H7 (cell line): ENCODE results near the gene PRKG1. TPM values are rescaled to one million over a fixed set of nuclear protein-coding genes. Genes with fewer than 3 reads are reported as not detected.

Experiments
- DNase-seq: peaks from one replicate; pipeline ENCODE4 v3.0.0; 2012
- H3K27me3 ChIP-seq: 2 replicates; pipeline ENCODE4 v1.6.0; 2011; ENCODE audit warnings: mild to moderate bottlenecking, low read length; ENCODE audit not compliant: control insufficient read depth, insufficient read depth
- H3K36me3 ChIP-seq: replicated peaks from 2 replicates; pipeline ENCODE4 v1.5.1; 2011; ENCODE audit warnings: low read length; ENCODE audit not compliant: control insufficient read depth, insufficient read depth
- H3K4me3 ChIP-seq: 2 replicates; pipeline ENCODE4 v1.5.1; 2011; ENCODE audit warnings: low read depth, mild to moderate bottlenecking, control low read depth, low read length, moderate library complexity; ENCODE audit not compliant: insufficient read depth
- total RNA-seq: library from RNA; depleted of rRNA; stranded (reverse); fragments of >200 nt; shearing (Covaris generic); gene quantifications from 2 replicates; pipeline ENCODE4 v1.2.3, GENCODE V29; 2014

PRKG1 gene
- total RNA-seq, 1 experiment from 2014 or later, result 7.3 TPM

DNA sequence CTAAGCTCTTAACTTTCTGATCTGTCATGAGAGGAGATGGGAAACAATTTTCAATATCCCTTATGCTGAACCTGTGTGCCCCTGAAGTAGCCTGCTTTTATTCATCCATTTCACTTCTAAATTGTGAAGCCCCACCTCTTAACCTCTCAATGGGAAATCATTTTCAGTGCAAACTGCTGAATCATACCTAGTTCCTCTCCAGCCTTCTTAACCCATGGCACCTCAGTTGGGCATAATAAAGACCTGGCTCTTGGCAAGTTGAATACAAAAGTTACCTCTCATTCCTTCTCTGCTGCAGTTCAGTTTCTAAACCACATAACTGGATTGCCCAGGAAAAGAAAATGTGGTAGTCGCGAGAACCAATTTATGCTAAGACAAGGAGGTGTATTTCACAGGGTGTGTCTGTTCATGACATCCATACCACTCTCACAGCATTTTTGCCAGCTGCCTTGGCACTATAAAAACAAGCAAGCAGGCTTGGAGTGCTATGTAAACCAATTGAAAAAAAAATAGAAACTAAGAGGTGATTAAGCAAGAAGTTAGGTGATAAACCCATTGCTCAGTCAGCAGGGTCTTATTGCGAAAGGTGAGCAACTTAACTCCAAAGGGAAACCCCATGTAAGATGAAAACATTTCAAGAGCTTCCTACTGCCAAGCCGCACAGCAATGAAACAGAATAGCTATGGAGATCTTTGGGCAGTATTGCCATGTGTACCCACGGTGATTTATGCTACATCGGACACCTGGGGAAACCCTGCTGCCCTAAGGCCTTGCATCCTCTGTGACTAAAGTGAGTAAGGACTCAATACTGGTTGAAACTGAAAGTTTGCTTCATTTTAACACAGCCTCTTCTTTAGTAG is 1182.8 kb downstream of the PRKG1 start:
- Histone ChIP-seq H3K4me3 (no peak overlapping the region), H3K36me3 (no peaks in the 10 kb centered on the region), H3K27me3 (no peaks in the 10 kb centered on the region)
- no peak for DNase-seq

DNA sequence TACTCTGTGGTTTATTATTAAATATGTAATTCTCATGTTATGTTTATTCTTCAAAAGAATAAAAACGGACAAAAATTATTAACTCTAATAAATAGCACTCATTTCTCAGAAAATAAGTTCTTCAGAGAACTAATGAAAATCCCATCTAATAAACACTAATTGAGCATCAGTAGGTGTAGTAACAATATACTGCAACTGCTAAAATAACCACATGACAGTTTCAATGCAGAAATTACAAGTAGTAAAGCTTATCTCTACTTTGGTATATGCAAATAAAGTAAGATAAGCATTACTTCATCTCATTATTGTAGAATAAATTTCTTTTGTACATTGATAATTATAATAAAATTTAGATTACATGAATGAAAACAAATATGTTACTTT is 1183.4 kb downstream of the PRKG1 start:
- H3K27me3 ChIP-seq, result no peaks in the 10 kb centered on the region
- H3K36me3 ChIP-seq, result no peaks in the 10 kb centered on the region
- no peak overlapping the region for H3K4me3 ChIP-seq
- no peak for DNase-seq

DNA sequence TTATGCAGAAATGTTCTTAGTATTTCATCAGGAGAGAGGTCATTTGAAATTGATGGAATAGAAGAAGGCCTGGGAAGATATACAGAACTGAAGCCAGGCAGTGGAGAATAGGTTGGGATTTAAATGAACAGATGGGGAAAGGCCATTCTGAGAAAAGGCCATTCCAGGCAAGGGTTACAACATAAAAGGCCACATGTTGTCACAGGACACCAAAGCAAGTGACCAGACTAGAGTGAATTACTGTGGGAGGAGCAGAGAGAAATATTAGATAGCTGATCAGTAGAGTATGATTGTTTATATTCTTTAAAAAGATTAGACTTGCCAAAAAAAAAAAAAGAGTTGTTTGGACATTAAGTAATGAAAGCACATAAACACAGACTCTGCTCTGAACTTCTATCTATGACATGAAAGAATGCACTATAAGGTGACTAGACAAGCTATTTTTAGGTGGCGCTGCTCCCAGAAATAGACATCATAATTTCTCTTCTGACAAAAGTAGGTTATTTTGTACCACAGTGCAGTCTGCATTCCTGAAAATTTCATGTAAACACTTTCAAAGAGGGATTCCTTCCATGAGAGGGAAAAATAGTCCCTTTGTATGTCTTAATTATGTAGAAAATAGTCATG is 1184.6 kb downstream of the PRKG1 start:
- Histone ChIP-seq H3K36me3 (no peaks in the 10 kb centered on the region), H3K27me3 (no peaks in the 10 kb centered on the region), H3K4me3 (no peak overlapping the region)
- DNase-seq, result no peak

DNA sequence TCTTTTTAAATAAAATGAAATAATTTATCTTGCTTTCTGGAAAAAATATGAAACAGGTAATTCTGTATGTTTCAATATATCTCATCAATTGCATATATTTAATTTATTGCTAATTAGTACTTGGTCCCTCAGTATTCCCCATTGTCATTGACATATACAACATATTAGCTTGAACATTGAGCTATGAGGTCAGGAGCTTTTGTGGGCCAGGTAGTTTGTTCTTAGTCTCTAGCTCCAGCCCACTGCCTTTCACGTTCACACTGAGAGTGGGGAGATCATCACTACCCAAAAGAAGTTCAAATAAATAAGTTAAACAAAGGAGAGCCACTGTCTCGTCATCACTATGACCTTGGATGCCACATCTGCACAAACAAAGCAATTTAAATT is 1185.1 kb downstream of the PRKG1 start:
- no peaks in the 10 kb centered on the region for H3K27me3 ChIP-seq

DNA sequence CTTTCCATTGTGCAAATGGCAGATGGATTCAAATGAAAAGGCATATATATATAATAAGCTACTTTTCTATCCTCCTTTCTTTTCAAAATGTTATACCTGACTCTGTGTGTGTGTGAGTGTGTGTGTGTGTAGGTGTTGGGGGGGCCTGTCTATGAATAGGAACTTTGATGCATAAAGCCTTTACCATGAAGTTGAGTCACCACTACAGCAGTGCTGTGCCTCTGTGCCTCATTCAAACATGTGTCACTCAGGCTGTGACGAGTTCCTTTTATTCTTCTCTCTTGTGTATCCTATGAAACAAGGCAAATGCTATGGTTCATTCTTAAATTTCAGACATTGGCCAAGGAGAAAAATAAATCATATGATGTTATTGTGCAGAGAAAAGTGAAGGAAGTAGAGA is 1187.1 kb downstream of the PRKG1 start:
- no peaks in the 10 kb centered on the region for H3K27me3 ChIP-seq
- H3K36me3 ChIP-seq, result no peaks in the 10 kb centered on the region
- DNase-seq, result no peak
- no peak overlapping the region for H3K4me3 ChIP-seq

More for the DNA sequence above, 1185.1 kb downstream of the PRKG1 start:
- no peak for DNase-seq
- Histone ChIP-seq H3K4me3 (no peak overlapping the region), H3K36me3 (no peaks in the 10 kb centered on the region)

DNA sequence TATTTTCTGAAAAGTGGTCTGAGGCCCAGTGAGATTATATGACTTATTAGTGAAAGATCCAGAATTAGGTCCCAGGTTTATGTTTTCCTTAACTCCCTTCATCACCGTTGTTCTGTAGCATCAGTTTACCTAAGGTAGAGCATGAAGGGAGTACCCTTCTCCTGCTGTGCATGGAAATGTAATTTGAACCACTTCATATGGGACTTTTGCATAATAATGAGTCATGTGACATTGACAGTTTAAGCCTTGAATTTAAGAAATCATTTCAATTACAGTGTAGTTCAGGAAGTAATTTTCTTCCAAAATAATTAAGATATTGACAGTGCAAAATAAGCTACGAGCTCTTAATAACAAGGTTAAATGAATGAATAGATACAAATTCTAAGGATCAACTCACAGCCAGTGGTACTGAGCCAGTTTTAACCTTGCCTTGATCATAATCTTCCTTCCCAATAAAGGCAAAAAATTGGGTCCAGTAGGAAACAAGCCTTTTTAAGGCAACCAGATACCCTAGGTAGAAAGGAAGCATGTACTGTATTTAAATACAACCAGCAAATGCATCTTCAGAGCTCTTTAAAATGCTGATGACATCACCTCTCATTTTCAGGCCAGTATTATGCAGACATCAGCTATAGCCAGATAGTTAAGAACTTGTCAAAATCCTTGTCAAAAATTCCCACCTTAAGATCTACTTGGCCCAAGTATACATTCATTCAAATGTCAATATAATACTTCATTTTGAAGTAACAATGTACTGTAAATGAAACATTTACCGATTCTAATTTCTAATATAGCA is 1191.0 kb downstream of the PRKG1 start:
- Histone ChIP-seq H3K4me3 (no peak overlapping the region), H3K36me3 (no peaks in the 10 kb centered on the region), H3K27me3 (no peaks in the 10 kb centered on the region)
- no peak for DNase-seq

DNA sequence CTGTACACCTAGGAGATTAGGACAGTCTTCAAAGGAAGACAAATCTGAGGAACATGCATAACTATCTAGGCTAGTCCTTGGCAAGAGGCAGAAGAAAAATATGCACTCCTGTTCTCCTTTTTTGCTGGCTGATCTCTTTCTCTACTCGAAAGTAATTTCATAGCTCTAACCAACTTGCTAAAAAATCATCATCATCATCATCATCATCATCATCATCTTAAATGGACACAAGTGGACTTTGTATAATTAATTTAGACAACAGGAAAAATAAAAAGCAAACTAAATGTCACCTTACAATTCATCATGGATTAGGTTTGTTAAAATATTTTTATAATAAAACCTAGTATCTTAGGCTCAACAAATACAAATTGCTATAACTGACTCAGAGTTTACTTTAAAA is 1192.6 kb downstream of the PRKG1 start:
- H3K4me3 ChIP-seq, result no peak overlapping the region
- no peak for DNase-seq
- H3K36me3 ChIP-seq, result no peaks in the 10 kb centered on the region
- no peaks in the 10 kb centered on the region for H3K27me3 ChIP-seq

DNA sequence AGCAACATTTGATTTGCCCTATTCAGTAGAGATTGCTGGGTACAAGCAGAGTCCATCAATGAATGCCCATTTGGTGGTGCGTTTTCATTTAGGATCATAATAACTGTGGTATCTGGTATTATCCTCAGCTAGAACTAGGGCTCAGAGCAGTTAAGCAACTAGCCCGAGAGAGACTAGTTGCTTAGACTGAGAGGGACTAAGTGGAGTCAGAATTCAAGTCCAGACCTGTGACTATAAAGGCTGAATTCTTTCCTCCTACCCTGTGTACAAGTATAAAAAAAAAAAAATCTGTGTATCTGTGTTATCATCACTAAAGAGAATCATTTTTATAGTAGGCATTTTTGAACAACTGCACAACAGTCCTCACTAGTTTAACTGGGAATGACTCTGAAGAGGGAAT is 1194.5 kb downstream of the PRKG1 start:
- no peak for DNase-seq
- no peak overlapping the region for H3K4me3 ChIP-seq
- H3K36me3 ChIP-seq, result no peaks in the 10 kb centered on the region
- no peaks in the 10 kb centered on the region for H3K27me3 ChIP-seq

DNA sequence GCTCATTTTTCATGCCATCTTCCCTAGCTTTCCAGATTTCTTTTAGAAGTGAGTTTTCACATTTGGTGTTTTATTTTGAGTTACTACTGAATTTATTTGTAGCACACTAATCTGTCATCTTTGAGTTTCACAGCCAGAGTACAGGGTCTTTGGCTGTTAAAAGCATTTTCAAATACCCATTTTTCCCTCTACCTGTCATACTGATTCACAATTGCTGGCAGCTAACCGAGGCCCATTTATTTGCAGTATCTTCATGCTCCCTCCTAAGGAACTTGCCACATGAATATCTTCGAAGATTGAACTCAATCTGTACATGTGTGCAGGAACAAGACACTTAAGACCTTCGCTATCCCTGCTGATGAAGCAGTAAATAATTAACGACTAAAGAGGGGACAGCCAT is 1194.9 kb downstream of the PRKG1 start:
- H3K4me3 ChIP-seq, result no peak overlapping the region
- no peaks in the 10 kb centered on the region for H3K27me3 ChIP-seq
- DNase-seq, result no peak
- no peaks in the 10 kb centered on the region for H3K36me3 ChIP-seq

DNA sequence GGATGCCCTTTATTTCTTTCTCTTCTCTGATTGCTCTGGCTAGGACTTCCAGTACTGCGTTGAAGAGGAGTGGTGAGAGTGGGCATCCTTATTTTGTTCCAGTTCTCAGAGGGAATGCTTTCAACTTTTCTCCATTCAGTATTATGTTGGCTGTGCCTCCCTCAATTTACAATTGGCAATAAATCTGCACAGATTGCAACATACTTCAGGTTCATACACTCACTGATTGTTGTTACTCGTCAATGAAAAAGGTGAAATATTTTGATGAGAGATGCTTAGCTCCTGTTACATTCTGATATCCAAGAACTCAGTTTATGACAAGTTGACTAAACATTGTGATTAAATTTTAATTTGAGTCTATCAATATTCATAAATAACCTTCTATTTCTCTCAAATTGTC is 1201.9 kb downstream of the PRKG1 start:
- no peak for DNase-seq
- Histone ChIP-seq H3K36me3 (no peaks in the 10 kb centered on the region), H3K4me3 (no peak overlapping the region), H3K27me3 (no peaks in the 10 kb centered on the region)

DNA sequence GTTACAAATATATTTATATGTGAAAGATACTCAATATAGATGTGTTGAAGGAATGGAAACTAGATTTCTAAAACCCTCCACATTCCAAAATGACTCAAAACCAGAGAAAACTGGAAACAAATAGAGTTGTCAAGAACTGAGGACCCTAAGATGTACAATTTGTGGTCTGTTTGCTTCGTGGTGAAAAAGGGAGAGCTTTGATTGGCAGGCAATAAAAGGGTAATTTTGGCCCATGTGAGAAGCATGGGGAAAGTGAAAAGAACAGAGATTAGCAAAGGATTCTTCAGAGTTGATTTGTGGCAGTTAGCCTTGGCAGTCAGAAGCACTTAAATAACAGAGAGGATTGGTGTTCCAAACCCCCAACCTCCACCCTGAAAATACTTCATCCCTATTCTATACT is 1202.7 kb downstream of the PRKG1 start:
- no peak for DNase-seq
- no peak overlapping the region for H3K4me3 ChIP-seq
- H3K36me3 ChIP-seq, result no peaks in the 10 kb centered on the region
- no peaks in the 10 kb centered on the region for H3K27me3 ChIP-seq

DNA sequence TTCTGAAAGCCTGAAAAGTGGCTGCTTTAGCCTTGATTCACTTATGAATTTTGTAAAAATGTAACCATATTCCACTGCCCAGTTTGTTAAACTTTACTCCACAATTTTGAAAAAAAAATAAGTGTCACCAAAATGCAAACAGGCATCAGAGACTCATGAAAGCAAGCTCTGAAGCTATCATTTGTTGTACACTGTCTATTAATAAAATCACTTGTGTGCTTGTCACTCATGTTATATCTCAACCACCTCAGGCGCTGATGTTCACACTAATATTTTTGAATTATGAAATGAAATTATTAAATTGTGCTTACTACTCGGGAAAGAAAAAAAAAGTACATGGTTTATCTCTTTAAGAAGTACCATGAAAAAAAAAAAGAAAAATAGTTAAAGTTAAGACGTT is 1205.3 kb downstream of the PRKG1 start:
- DNase-seq, result no peak
- no peaks in the 10 kb centered on the region for H3K36me3 ChIP-seq
- no peak overlapping the region for H3K4me3 ChIP-seq
- H3K27me3 ChIP-seq, result no peaks in the 10 kb centered on the region

DNA sequence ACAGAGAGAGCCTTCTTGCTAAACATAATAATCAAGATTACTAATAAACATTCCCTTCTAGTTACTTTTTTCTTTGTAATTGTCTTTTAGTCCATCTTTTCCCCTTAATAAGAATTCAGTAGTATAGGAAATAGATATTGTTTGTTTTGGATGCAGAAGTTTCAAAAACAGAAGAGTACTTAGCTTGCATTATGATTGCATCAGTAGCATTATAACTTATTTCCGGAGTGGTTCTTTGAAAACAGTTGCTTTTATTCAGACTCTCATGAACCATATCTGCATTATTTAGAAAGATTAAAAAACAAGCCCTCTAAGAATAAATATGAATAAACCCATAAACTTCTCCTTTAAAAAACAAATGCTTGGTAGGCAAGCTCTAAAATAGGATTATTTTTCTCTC is 1205.8 kb downstream of the PRKG1 start:
- Histone ChIP-seq H3K27me3 (no peaks in the 10 kb centered on the region), H3K4me3 (no peak overlapping the region)
- no peak for DNase-seq

DNA sequence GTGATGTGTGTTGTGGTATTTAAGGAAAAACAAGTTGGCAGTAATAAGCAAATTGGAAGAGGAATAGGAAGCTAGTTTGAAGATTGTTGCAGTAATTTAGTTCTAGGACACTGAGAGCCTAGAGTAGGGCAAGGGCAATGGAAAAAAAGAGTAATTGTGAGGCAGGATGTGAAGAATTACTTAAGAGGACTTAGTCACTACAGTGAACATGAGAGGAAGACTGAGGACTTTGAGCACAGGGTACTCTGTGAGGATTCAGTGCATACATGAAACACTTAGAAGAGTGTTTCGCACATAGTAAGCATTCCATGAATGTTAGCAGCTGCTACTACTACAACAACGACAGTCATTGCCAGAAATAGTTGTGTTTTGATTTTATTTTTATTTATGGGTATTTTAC is 1208.9 kb downstream of the PRKG1 start:
- no peak for DNase-seq

More for the DNA sequence above, 1205.8 kb downstream of the PRKG1 start:
- H3K36me3 ChIP-seq, result no peaks in the 10 kb centered on the region

More for the DNA sequence above, 1208.9 kb downstream of the PRKG1 start:
- no peak overlapping the region for H3K4me3 ChIP-seq
- no peaks in the 10 kb centered on the region for H3K36me3 ChIP-seq
- H3K27me3 ChIP-seq, result no peaks in the 10 kb centered on the region
